Mesothelial cell of epicardium (in vitro differentiated cells): ENCODE results near the gene RASSF3. TPM values are rescaled to one million over a fixed set of nuclear protein-coding genes. Genes with fewer than 3 reads are reported as not detected.

Experiments used
- DNase-seq, 2 experiments: peaks; one replicate each; pipeline ENCODE4 v3.0.0; 2021; ENCODE audit warnings: low spot score in 2 of 2; ENCODE audit not compliant: unreplicated experiment in 2 of 2
- H3K27ac Mint-ChIP-seq: 2 replicates; pipeline ENCODE4 v1.8.0; 2021; ENCODE audit warnings: mixed read lengths
- H3K27me3 Mint-ChIP-seq: 2 replicates; pipeline ENCODE4 v1.8.0; 2021; ENCODE audit warnings: low read depth, mixed read lengths
- H3K36me3 Mint-ChIP-seq: 2 replicates; pipeline ENCODE4 v1.8.0; 2021; ENCODE audit warnings: mixed read lengths
- H3K4me1 Mint-ChIP-seq: 2 replicates; pipeline ENCODE4 v1.8.0; 2021; ENCODE audit warnings: mixed read lengths
- H3K4me3 Mint-ChIP-seq: 2 replicates; pipeline ENCODE4 v1.8.0; 2021; ENCODE audit warnings: mild to moderate bottlenecking, moderate library complexity, mixed read lengths
- H3K9me3 Mint-ChIP-seq: 2 replicates; pipeline ENCODE4 v1.8.0; 2021; ENCODE audit warnings: mixed read lengths
- total RNA-seq: library from RNA; stranded (reverse); gene quantifications from 3 replicates; pipeline ENCODE4 v1.2.1, GENCODE V29; 2021
- TF ChIP-seq, protein P1 (sequence below): fragments of 200-600 bp; sonication (generic); IDR thresholded peaks from one replicate; pipeline ENCODE4 v1.5.0; 2021; ENCODE audit warnings: antibody characterized with exemption; ENCODE audit not compliant: unreplicated experiment

Gene RASSF3
- total RNA-seq, 1 donor from 2014 or later, result 16.3 TPM

GRCh38 chr12:64663015-64663414 is 52.7 kb downstream of the RASSF3 start:
- Mint-ChIP-seq H3K27me3 (no peaks in the 10 kb centered on the region), H3K4me1 (peaks cover 21% of the 10 kb centered on the region), H3K36me3 (no peaks in the 10 kb centered on the region), H3K4me3 (no peak overlapping the region), H3K27ac (no peak overlapping the region), H3K9me3 (no peaks in the 10 kb centered on the region)
- DNase-seq, result no peak
- TF ChIP-seq, protein P1, sequence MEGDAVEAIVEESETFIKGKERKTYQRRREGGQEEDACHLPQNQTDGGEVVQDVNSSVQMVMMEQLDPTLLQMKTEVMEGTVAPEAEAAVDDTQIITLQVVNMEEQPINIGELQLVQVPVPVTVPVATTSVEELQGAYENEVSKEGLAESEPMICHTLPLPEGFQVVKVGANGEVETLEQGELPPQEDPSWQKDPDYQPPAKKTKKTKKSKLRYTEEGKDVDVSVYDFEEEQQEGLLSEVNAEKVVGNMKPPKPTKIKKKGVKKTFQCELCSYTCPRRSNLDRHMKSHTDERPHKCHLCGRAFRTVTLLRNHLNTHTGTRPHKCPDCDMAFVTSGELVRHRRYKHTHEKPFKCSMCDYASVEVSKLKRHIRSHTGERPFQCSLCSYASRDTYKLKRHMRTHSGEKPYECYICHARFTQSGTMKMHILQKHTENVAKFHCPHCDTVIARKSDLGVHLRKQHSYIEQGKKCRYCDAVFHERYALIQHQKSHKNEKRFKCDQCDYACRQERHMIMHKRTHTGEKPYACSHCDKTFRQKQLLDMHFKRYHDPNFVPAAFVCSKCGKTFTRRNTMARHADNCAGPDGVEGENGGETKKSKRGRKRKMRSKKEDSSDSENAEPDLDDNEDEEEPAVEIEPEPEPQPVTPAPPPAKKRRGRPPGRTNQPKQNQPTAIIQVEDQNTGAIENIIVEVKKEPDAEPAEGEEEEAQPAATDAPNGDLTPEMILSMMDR, result no peak

GRCh38 chr12:64665514-64665913 is 55.2 kb downstream of the RASSF3 start:
- peak overlapping the region; percentile 79 for H3K27ac Mint-ChIP-seq
- DNase-seq, result no peak
- H3K4me1 Mint-ChIP-seq, result peaks cover 39% of the 10 kb centered on the region

GRCh38 chr12:64666054-64666914 is 56.0 kb downstream of the RASSF3 start:
- TF ChIP-seq, protein P1, result no peak
- Mint-ChIP-seq H3K4me3 (no peak overlapping the region), H3K27me3 (no peaks in the 10 kb centered on the region), H3K9me3 (no peaks in the 10 kb centered on the region), H3K36me3 (no peaks in the 10 kb centered on the region), H3K4me1 (peaks cover 46% of the 10 kb centered on the region), H3K27ac (peak overlapping the region; percentile 79)
- DNase-seq, result no peak

More at GRCh38 chr12:64665514-64665913, 55.2 kb downstream of the RASSF3 start:
- TF ChIP-seq, protein P1, result no peak
- Mint-ChIP-seq H3K27me3 (no peaks in the 10 kb centered on the region), H3K4me3 (no peak overlapping the region), H3K36me3 (no peaks in the 10 kb centered on the region), H3K9me3 (no peaks in the 10 kb centered on the region)

DNA sequence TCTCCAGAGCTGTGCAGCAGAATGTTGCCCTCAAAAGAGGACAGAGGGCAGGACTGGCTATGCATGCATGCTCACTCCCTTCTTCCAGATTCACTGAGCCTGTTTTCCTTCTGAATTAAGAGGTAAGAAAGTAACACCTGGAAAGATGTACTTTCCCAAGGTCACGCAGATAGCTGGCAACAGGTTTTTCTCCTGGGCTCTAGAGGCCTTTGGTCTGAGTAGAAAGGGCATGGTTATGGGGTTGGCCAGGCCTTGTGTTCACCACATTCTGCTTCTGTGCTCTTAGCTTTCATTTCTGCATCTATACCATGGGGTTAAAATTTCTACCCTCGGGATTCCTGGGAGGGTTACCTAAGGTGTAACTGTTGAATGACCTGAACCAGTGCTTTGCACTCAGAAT is 57.5 kb downstream of the RASSF3 start:
- H3K27ac Mint-ChIP-seq, result no peak overlapping the region

GRCh38 chr12:64669270-64669842 is 59.1 kb downstream of the RASSF3 start:
- peak overlapping the region; percentile 86 for H3K27ac Mint-ChIP-seq
- no peak overlapping the region for H3K4me3 Mint-ChIP-seq
- peaks cover 65% of the 10 kb centered on the region for H3K4me1 Mint-ChIP-seq
- TF ChIP-seq, protein P1, result no peak
- DNase-seq, result no peak
- H3K9me3 Mint-ChIP-seq, result no peaks in the 10 kb centered on the region
- H3K36me3 Mint-ChIP-seq, result no peaks in the 10 kb centered on the region
- no peaks in the 10 kb centered on the region for H3K27me3 Mint-ChIP-seq

More for the DNA sequence above, 57.5 kb downstream of the RASSF3 start:
- Mint-ChIP-seq H3K27me3 (no peaks in the 10 kb centered on the region), H3K9me3 (no peaks in the 10 kb centered on the region), H3K4me1 (peaks cover 52% of the 10 kb centered on the region), H3K4me3 (no peak overlapping the region), H3K36me3 (no peaks in the 10 kb centered on the region)
- TF ChIP-seq, protein P1, result no peak
- DNase-seq, result no peak
